Activated T-helper 9 cell treated with anti-CD3 and anti-CD28 coated beads, Interleukin-2, amount 50 U/mL, for 16 hours (primary cell): ENCODE results near the gene HECTD1.
"Not testable (repeated sequence)": the region's sequence is repeated elsewhere in the genome, so short reads cannot be mapped to it uniquely, and the experiment has no call there.

Source experiments
- DNase-seq: peaks from one replicate; pipeline ENCODE4 v3.0.0-alpha.2; 2020; ENCODE audit warnings: low read depth

The HECTD1 gene

DNA sequence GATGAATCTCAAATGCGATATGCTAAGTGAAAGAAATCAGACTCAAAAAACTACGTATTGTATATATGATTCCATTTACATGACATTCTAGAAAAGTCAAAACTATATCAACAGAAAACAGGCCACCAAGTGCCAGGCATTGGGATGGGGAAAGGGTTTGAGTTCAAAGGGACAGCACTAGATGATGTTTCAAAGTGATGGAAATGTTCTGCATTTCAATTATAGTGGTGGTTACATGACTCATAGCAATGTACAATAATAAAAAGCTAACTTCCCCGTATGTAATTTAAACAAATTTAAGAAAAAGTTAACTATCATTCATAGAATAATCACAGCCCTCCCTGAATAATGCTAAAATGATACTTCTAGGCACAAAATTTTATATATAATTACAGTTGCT, 13.5 kb downstream of the HECTD1 start:
- no peak for DNase-seq

GRCh38 chr14:31192544-31192943, 15.0 kb downstream of the HECTD1 start:
- DNase-seq, result not testable (repeated sequence)

GRCh38 chr14:31190717-31191263, 16.8 kb downstream of the HECTD1 start:
- DNase-seq, result no peak

- DNase-seq, result no peak
These were observed 17.4 kb downstream of the HECTD1 start for GRCh38 chr14:31190219-31190603.

GRCh38 chr14:31189346-31190218, 18.0 kb downstream of the HECTD1 start:
- no peak for DNase-seq

DNA sequence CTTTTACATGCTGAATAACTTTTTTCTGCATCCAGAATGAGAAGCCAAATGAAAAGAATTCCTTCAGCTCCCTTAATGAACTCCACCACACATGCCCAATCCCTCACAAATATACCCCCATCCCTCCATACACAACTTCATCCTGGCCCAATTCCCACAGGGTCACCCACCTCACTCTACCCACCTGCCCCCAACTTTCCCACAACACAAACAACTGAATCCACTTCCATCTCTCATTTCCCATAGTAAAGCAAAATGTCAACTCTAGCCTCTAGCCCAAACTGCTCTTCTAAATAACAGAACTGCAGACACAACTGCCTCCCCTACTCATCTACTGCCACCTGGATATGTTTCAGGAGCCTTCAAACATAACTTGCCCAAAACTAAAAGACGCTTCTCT, 18.8 kb downstream of the HECTD1 start:
- no peak for DNase-seq

- DNase-seq, result not testable (repeated sequence)
These were observed 25.6 kb downstream of the HECTD1 start for GRCh38 chr14:31182016-31182415.

DNA sequence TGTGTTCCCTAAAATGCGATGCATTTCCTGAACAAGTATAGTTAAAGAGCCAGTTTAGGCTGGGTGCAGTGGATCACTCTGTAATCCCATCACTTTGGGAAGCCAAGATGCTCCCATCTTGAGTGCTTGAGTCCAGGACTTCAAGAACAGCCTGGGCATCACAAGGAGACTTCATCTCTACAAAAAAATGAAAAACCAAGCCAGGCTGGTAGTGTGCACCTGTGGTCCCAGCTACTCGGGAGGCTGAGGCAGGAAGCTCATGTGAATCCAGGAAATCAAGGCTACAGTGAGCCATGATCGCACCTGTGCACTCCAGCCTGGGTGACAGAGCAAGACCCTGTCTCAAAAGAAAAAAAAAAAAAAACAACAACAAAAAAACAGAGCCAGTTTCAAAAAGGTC, 26.3 kb downstream of the HECTD1 start:
- DNase-seq, result no peak

- no peak for DNase-seq
These were observed 27.1 kb downstream of the HECTD1 start for GRCh38 chr14:31180299-31181051.

DNA sequence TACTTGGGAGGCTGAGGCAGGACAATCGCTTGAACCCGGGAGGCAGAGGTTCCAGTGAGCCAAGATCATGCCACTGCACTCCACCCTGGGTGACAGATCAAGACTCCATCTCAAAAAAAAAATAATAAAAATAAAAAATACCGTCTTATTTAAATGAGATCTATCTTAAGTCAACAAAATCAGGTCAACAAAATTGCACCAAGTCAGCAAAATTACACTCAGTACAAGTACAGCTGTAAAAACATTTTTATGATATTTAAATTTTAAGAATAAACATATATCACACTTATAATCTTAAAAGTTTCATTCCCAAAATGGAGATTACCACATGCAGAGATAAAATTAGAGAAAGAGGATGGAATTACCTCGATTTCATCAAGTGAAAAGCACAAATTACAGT, 33.2 kb downstream of the HECTD1 start:
- DNase-seq, result no peak

DNA sequence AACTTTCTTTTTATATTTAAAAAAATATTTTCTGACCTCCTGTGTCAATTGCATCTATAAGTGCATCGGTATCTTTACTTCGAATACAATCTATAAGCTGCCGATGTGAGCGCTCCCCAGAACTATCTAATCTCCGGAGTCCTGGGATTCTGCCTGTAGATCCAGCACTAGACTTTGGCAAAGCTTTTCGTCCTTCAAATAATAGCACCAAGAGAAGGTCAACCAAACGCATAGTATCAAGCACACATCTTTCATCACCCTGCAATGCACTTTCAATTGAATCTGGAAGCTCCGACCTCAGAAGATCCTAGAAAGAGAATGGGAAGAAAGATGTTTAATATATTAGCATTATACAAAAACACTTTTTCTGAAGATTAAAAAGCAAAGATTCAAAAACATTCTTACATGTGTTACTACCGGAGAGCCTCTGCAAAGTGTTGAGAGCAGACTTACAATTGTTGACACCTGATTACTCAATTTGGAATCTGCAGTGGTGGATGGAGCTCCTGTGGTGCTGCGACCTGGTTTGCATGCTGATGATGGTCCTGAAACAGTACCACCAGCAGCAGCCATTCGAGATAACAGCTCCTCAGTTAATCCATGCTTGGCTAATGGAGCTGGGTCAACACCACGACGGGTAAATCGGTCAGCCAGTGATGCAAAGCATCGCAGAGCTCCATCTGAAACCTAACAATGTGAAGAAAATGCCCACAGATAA, 34.3 kb downstream of the HECTD1 start:
- DNase-seq, result no peak

GRCh38 chr14:31172084-31172483, 35.5 kb downstream of the HECTD1 start:
- no peak for DNase-seq

GRCh38 chr14:31170411-31170810, 37.2 kb downstream of the HECTD1 start:
- no peak for DNase-seq

DNA sequence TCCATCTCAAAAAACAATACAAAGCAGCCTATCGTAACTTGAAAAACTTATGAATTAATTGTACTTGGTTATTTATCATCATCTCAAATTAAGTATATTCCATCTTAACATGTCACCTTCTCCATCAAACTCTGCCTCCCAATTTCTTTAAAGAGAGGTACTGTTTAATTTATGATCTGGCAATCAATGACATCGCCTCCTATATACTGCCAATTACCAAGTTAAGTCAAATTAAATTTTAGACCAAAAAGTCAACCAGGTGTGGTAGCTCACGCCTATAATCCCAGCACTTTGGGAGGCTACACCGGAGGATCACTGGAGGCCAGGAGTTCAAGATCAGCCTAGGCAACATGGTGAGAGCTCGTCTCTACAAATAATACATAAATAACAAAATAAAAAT, 37.7 kb downstream of the HECTD1 start:
- no peak for DNase-seq

DNA sequence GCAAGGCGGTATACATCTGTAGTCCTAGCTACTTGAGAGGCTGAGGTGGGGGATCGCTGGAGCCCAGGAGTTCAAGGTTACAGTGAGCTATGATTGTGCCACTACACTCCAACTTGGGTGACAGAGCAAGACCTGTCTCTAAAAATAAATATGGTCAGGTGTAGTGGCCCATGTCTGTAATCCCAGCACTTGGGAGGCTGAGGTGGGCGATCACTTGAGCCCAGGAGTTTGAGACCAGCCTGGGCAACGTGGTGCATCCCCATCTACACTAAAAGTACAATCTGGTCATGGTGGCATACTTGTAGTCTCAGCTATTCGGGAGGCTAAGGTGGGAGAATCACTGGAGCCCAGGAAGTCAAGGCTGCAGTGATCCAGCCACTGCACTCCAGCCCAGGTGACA, 40.6 kb downstream of the HECTD1 start:
- no peak for DNase-seq

GRCh38 chr14:31166271-31166561, 41.4 kb downstream of the HECTD1 start:
- DNase-seq, result no peak

GRCh38 chr14:31164115-31164514, 43.5 kb downstream of the HECTD1 start:
- DNase-seq, result no peak

DNA sequence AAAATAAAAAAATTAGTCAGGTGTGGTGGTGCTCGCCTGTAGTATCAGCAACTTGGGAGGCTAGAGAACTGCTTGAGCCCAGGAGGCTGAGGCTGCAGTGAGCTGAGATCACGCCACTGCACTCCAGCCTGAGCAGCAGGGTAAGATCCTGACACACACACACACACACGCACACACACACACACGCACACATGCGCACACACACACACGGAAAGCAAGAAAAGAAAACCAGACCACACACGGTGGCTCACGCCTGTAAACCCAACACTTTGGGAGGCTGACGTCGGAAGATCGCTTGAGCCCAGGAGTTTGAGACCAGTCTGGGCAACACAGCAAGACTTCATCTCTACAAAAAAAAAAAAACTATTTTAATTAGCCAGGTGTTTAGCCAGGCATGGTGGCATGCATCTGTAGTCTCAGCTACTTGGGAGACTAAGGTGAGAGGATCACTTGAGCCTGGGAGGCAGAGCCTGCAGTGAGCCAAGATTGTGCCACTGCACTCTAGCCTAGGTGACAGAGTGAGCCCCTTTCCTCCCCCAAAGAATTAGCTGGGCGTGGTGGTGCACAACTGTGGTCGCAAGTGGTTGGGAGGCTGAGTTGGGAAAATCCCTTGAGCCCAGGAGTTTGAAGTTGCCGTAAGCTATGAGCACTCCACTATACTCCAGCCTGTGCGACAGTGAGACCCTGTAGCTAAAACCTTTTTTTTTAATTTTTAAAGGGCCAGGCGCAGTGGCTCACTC, 44.5 kb downstream of the HECTD1 start:
- DNase-seq, result no peak

- no peak for DNase-seq
These were observed 46.3 kb downstream of the HECTD1 start for GRCh38 chr14:31161274-31161673.

DNA sequence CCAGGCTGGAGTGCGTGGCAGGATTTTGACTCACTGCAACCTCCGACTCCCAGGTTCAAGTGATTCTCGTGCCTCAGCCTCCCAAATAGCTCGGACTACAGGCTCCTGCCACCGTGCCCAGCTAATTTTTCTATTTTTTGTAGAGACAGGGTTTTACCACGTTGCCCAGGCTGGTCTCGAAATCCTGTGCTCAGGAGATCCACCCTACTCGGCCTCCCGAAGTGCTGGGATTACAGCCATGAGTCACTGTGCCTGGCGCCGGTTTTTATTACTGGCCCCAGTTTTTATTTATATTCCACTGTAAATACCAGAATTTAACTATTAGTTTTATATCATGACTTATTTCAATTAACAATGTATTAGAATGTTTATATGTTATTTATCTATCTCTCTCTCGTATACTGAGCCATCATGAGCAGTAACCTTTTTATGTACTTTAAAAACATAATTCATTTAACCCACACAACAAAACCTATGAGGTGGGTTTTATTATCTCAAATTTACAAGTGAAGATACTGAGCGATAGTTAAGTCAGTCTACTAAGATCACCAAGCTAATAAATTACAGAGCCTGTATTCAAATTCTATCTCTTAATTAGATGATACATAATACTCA, 47.8 kb downstream of the HECTD1 start:
- no peak for DNase-seq

- no peak for DNase-seq
These were observed 52.6 kb downstream of the HECTD1 start for GRCh38 chr14:31154956-31155355.
